Mesendoderm (in vitro differentiated cells): ENCODE results near the gene PLSCR3.

Source experiments
- DNase-seq: peaks from one replicate; pipeline ENCODE4 v3.0.0; 2013
- H2AK5ac ChIP-seq: 2 replicates; pipeline ENCODE4 v1.6.1; 2013; ENCODE audit warnings: low read length, inconsistent platforms
- H2BK120ac ChIP-seq: 2 replicates; pipeline ENCODE4 v1.6.1; 2013; ENCODE audit warnings: low read depth, mild to moderate bottlenecking, low read length, moderate library complexity, mixed read lengths
- H2BK15ac ChIP-seq: replicated peaks from 2 replicates; pipeline ENCODE4 v1.6.1; 2013; ENCODE audit warnings: low read depth, mild to moderate bottlenecking, moderate library complexity
- H2BK5ac ChIP-seq: 2 replicates; pipeline ENCODE4 v1.6.1; 2013; ENCODE audit warnings: low read length, inconsistent platforms
- H3K18ac ChIP-seq: 2 replicates; pipeline ENCODE4 v1.6.1; 2013; ENCODE audit warnings: mild to moderate bottlenecking, low read length, mixed read lengths
- H3K23ac ChIP-seq: one replicate; pipeline ENCODE4 v1.6.1; 2013; ENCODE audit warnings: low read length
- H3K27ac ChIP-seq: 2 replicates; pipeline ENCODE4 v1.5.1; 2013; ENCODE audit warnings: low read depth, mild to moderate bottlenecking, inconsistent platforms, low read length, moderate library complexity
- H3K27me3 ChIP-seq: 2 replicates; pipeline ENCODE4 v1.6.1; 2013; ENCODE audit warnings: low read length, control low read depth, mild to moderate bottlenecking, inconsistent platforms; ENCODE audit not compliant: insufficient read depth, poor library complexity
- H3K36me3 ChIP-seq: 2 replicates; pipeline ENCODE4 v1.6.1; 2013; ENCODE audit warnings: low read length, inconsistent platforms; ENCODE audit not compliant: control insufficient read depth, insufficient read depth
- H3K4ac ChIP-seq: one replicate; pipeline ENCODE4 v1.6.1; 2013; ENCODE audit warnings: low read depth, mild to moderate bottlenecking, low read length, moderate library complexity
- H3K4me1 ChIP-seq: 2 replicates; pipeline ENCODE4 v1.6.1; 2013; ENCODE audit warnings: low read depth, low read length, inconsistent platforms; ENCODE audit not compliant: control insufficient read depth
- H3K4me2 ChIP-seq: 2 replicates; pipeline ENCODE4 v1.6.1; 2013; ENCODE audit warnings: low read length
- H3K4me3 ChIP-seq: 2 replicates; pipeline ENCODE4 v1.5.1; 2013; ENCODE audit warnings: mild to moderate bottlenecking, low read length
- H3K56ac ChIP-seq: one replicate; pipeline ENCODE4 v1.6.1; 2013; ENCODE audit warnings: low read length
- H3K79me1 ChIP-seq: 2 replicates; pipeline ENCODE4 v1.6.1; 2013; ENCODE audit warnings: low read length, inconsistent platforms
- H3K79me2 ChIP-seq: 2 replicates; pipeline ENCODE4 v1.6.1; 2013; ENCODE audit warnings: mild to moderate bottlenecking, low read length; ENCODE audit not compliant: control insufficient read depth, insufficient read depth
- H3K9ac ChIP-seq: 2 replicates; pipeline ENCODE4 v1.6.1; 2013; ENCODE audit warnings: low read length, inconsistent platforms
- H4K5ac ChIP-seq: one replicate; pipeline ENCODE4 v1.6.1; 2013; ENCODE audit warnings: low read length
- H4K8ac ChIP-seq: one replicate; pipeline ENCODE4 v1.6.1; 2013; ENCODE audit warnings: low read depth, mild to moderate bottlenecking, control low read depth, low read length, moderate library complexity
- WGBS: extraction: QIAGEN DNeasy Blood & Tissue Kit; methylation state at CpG from one replicate; pipeline ENCODE4 v1.1.7; 2013; ENCODE audit warnings: low lambda C conversion rate, missing lambda C conversion rate; ENCODE audit not compliant: insufficient coverage; ENCODE audit errors: extremely low coverage; 5-methylcytosine and 5-hydroxymethylcytosine counted together

PLSCR3 gene

GRCh38 chr17:7356072-7356549, 38.2 kb downstream of the PLSCR3 start:
- Histone ChIP-seq H2BK5ac (no peak overlapping the region), H2BK120ac (no peak overlapping the region), H3K27me3 (no peaks in the 10 kb centered on the region), H3K36me3 (no peaks in the 10 kb centered on the region), H2BK15ac (no peak overlapping the region), H3K27ac (no peak overlapping the region), H3K56ac (peak overlapping the region; percentile 65), H3K79me1 (no peaks in the 10 kb centered on the region), H3K18ac (no peak overlapping the region), H3K23ac (no peak overlapping the region), H3K9ac (peak overlapping the region; percentile 29), H4K5ac (no peak overlapping the region), H3K4me1 (no peaks in the 10 kb centered on the region), H4K8ac (no peak overlapping the region), H3K4ac (no peak overlapping the region), H3K79me2 (no peaks in the 10 kb centered on the region), H3K4me3 (no peak overlapping the region), H2AK5ac (no peak overlapping the region), H3K4me2 (no peak overlapping the region)
- DNase-seq: peak; percentile 91
- no CpG with 5 or more reads among the region's 12 CpGs for WGBS

- no peak overlapping the region for H3K56ac ChIP-seq
- H3K4me1 ChIP-seq: no peaks in the 10 kb centered on the region
- no peak overlapping the region for H2AK5ac ChIP-seq
- no peak overlapping the region for H2BK120ac ChIP-seq
- no peaks in the 10 kb centered on the region for H3K27me3 ChIP-seq
- no peak overlapping the region for H3K4ac ChIP-seq
- H3K79me1 ChIP-seq: no peaks in the 10 kb centered on the region
- no peak for DNase-seq
- no peak overlapping the region for H3K27ac ChIP-seq
- no peaks in the 10 kb centered on the region for H3K79me2 ChIP-seq
- no peak overlapping the region for H4K5ac ChIP-seq
- no peaks in the 10 kb centered on the region for H3K36me3 ChIP-seq
- H3K23ac ChIP-seq: no peak overlapping the region
- no peak overlapping the region for H3K18ac ChIP-seq
- no peak overlapping the region for H4K8ac ChIP-seq
- H2BK15ac ChIP-seq: no peak overlapping the region
- H3K4me3 ChIP-seq: no peak overlapping the region
- no peak overlapping the region for H3K4me2 ChIP-seq
- no CpG with 5 or more reads among the region's 8 CpGs for WGBS
- no peak overlapping the region for H2BK5ac ChIP-seq
- no peak overlapping the region for H3K9ac ChIP-seq
Measured at GRCh38 chr17:7355573-7355972, 38.8 kb downstream of the PLSCR3 start.

- no peaks in the 10 kb centered on the region for H3K4me1 ChIP-seq
- no peak within 1 kb of the TSS for H3K23ac ChIP-seq
- no peak for DNase-seq
- H4K5ac ChIP-seq: no peak within 1 kb of the TSS
- no CpG with 5 or more reads among the region's 10 CpGs for WGBS
- no peak within 1 kb of the TSS for H3K4me3 ChIP-seq
- no peaks in the 10 kb centered on the region for H3K36me3 ChIP-seq
- no peak within 1 kb of the TSS for H3K4me2 ChIP-seq
- H3K27me3 ChIP-seq: no peaks in the 10 kb centered on the region
- no peak within 1 kb of the TSS for H3K4ac ChIP-seq
- H2AK5ac ChIP-seq: no peak within 1 kb of the TSS
- no peak within 1 kb of the TSS for H2BK5ac ChIP-seq
- H3K56ac ChIP-seq: no peak within 1 kb of the TSS
- no peak within 1 kb of the TSS for H3K9ac ChIP-seq
- H3K79me2 ChIP-seq: no peaks in the 10 kb centered on the region
- H4K8ac ChIP-seq: no peak within 1 kb of the TSS
- no peak within 1 kb of the TSS for H3K18ac ChIP-seq
- H3K27ac ChIP-seq: no peak within 1 kb of the TSS
- H2BK15ac ChIP-seq: no peak within 1 kb of the TSS
- no peaks in the 10 kb centered on the region for H3K79me1 ChIP-seq
- H2BK120ac ChIP-seq: no peak within 1 kb of the TSS
Measured at GRCh38 chr17:7355053-7355452, 39.3 kb downstream of the PLSCR3 start, which contains the start of gene TMEM95. TMEM95 (plus strand) TSS chr17:7355156; CDS start chr17:7355205, 49 bp downstream.

GRCh38 chr17:7354262-7354843, 40.0 kb downstream of the PLSCR3 start:
- H3K27ac ChIP-seq: no peak overlapping the region
- H3K79me2 ChIP-seq: no peaks in the 10 kb centered on the region
- no peaks in the 10 kb centered on the region for H3K36me3 ChIP-seq
- peak; percentile 52 for DNase-seq
- no peak overlapping the region for H2BK120ac ChIP-seq
- no peak overlapping the region for H3K18ac ChIP-seq
- H3K79me1 ChIP-seq: no peaks in the 10 kb centered on the region
- no peak overlapping the region for H2BK15ac ChIP-seq
- no peak overlapping the region for H2AK5ac ChIP-seq
- no peak overlapping the region for H3K56ac ChIP-seq
- H3K4me3 ChIP-seq: no peak overlapping the region
- H3K4me2 ChIP-seq: no peak overlapping the region
- H4K8ac ChIP-seq: no peak overlapping the region
- WGBS: no CpG with 5 or more reads among the region's 9 CpGs
- H3K4me1 ChIP-seq: peaks cover 5% of the 10 kb centered on the region
- no peaks in the 10 kb centered on the region for H3K27me3 ChIP-seq
- no peak overlapping the region for H2BK5ac ChIP-seq
- no peak overlapping the region for H3K9ac ChIP-seq
- H3K4ac ChIP-seq: no peak overlapping the region
- H3K23ac ChIP-seq: no peak overlapping the region
- no peak overlapping the region for H4K5ac ChIP-seq

GRCh38 chr17:7352910-7353635, 41.3 kb downstream of the PLSCR3 start:
- H3K18ac ChIP-seq: no peak overlapping the region
- no peak overlapping the region for H3K4me3 ChIP-seq
- H3K27ac ChIP-seq: no peak overlapping the region
- peaks cover 7% of the 10 kb centered on the region for H3K4me1 ChIP-seq
- H3K56ac ChIP-seq: peak overlapping the region; percentile 49
- H2BK15ac ChIP-seq: no peak overlapping the region
- no peak overlapping the region for H3K4ac ChIP-seq
- no peak overlapping the region for H3K4me2 ChIP-seq
- H4K5ac ChIP-seq: no peak overlapping the region
- no peaks in the 10 kb centered on the region for H3K79me1 ChIP-seq
- H3K23ac ChIP-seq: no peak overlapping the region
- no peak overlapping the region for H4K8ac ChIP-seq
- no peak for DNase-seq
- H2AK5ac ChIP-seq: no peak overlapping the region
- no peak overlapping the region for H3K9ac ChIP-seq
- WGBS: no CpG with 5 or more reads among the region's 37 CpGs
- no peaks in the 10 kb centered on the region for H3K36me3 ChIP-seq
- no peak overlapping the region for H2BK5ac ChIP-seq
- H2BK120ac ChIP-seq: no peak overlapping the region
- H3K79me2 ChIP-seq: no peaks in the 10 kb centered on the region
- no peaks in the 10 kb centered on the region for H3K27me3 ChIP-seq
